Parathyroid adenoma (tissue), 2 donors: ENCODE results near the gene CREB1.

Source experiments
- H2AFZ ChIP-seq: fragments of 300-600 bp; sonication (generic); one replicate; pipeline ENCODE4 v1.7.0; 2017; ENCODE audit warnings: antibody characterized with exemption, mild to moderate bottlenecking
- H3K27ac ChIP-seq: fragments of 300-600 bp; sonication (generic); one replicate; pipeline ENCODE4 v1.7.0; 2017
- H3K27me3 ChIP-seq: fragments of 300-600 bp; sonication (generic); one replicate; pipeline ENCODE4 v1.7.0; 2017; ENCODE audit warnings: low read length; ENCODE audit not compliant: control insufficient read depth, insufficient read depth
- H3K36me3 ChIP-seq: fragments of 300-600 bp; sonication (generic); one replicate; pipeline ENCODE4 v1.7.0; 2017; ENCODE audit warnings: low read length; ENCODE audit not compliant: control insufficient read depth, insufficient read depth
- H3K4me1 ChIP-seq: fragments of 300-600 bp; sonication (generic); one replicate; pipeline ENCODE4 v1.7.0; 2017; ENCODE audit warnings: control low read depth
- H3K4me2 ChIP-seq: fragments of 300-600 bp; sonication (generic); one replicate; pipeline ENCODE4 v1.7.0; 2017; ENCODE audit warnings: low read length
- H3K4me3 ChIP-seq: fragments of 300-600 bp; sonication (generic); one replicate; pipeline ENCODE4 v1.7.0; 2017; ENCODE audit warnings: low read depth, low read length
- H3K79me2 ChIP-seq: fragments of 300-600 bp; sonication (generic); one replicate; pipeline ENCODE4 v1.7.0; 2017; ENCODE audit warnings: control low read depth
- H3K9ac ChIP-seq: fragments of 300-600 bp; sonication (generic); one replicate; pipeline ENCODE4 v1.7.0; 2017; ENCODE audit warnings: mild to moderate bottlenecking
- H3K9me3 ChIP-seq: fragments of 300-600 bp; sonication (generic); one replicate; pipeline ENCODE4 v1.7.0; 2017; ENCODE audit warnings: low read length; ENCODE audit not compliant: control insufficient read depth
- CTCF ChIP-seq: fragments of 300-600 bp; sonication (generic); IDR thresholded peaks from one replicate; pipeline ENCODE4 v1.7.0; 2017; ENCODE audit warnings: antibody characterized with exemption, mild to moderate bottlenecking
- donor health status: primary hyperparathyroidism.

Gene CREB1

DNA sequence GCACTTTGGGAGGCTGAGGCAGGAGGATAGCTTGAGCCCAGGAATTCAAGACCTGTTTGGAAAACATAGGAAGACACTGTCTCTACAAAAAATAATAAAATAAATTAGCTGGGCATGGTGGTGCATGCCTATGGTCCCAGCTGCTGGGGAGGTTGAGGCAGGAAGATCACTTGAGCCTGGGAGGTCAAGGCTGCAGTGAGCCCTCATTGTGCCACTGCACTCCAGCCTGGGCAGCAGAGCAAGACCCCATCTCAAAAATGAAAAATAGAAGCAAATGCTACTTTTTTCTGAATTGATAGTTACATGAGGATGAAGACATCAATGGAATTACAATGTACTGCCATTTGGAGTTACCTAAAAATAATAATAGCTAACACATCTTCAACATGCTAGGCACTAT is 63.5 kb downstream of the CREB1 start:
- Histone ChIP-seq H3K9ac (no peak overlapping the region), H3K4me1 (no peaks in the 10 kb centered on the region), H3K27me3 (no peaks in the 10 kb centered on the region), H3K4me2 (no peak overlapping the region), H3K79me2 (peaks cover 3% of the 10 kb centered on the region), H3K36me3 (no peaks in the 10 kb centered on the region), H3K4me3 (no peak overlapping the region), H3K27ac (no peak overlapping the region), H3K9me3 (no peaks in the 10 kb centered on the region), H2AFZ (no peak overlapping the region)
- no peak for TF ChIP-seq CTCF

GRCh38 chr2:207594264-207594663 is 64.5 kb downstream of the CREB1 start:
- peaks cover 3% of the 10 kb centered on the region for H3K79me2 ChIP-seq
- TF ChIP-seq CTCF: no peak
- H3K4me2 ChIP-seq: no peak overlapping the region
- H3K9me3 ChIP-seq: no peaks in the 10 kb centered on the region
- no peak overlapping the region for H3K4me3 ChIP-seq
- no peak overlapping the region for H3K27ac ChIP-seq
- H3K27me3 ChIP-seq: no peaks in the 10 kb centered on the region
- H3K9ac ChIP-seq: no peak overlapping the region
- no peaks in the 10 kb centered on the region for H3K36me3 ChIP-seq
- H2AFZ ChIP-seq: no peak overlapping the region
- no peaks in the 10 kb centered on the region for H3K4me1 ChIP-seq

DNA sequence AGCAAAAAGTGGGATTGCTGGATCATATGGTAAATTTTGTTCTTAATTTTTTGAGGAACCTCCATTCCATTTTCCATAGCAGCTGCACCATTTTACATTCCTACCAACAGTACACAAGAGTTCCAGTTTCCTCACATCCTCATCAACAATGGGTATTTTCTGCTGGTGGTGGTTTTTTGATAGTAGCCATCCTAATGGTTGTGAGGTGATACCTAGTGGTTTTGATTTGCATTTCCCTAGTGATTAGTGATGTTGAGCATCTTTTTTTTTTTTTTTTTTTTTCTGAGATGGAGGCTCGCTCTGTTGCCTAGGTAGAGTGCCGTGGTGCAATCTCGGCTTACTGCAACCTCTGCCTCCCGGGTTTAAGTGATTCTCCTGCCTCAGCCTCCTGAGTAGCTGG is 65.0 kb downstream of the CREB1 start:
- H2AFZ ChIP-seq: no peak overlapping the region
- H3K4me3 ChIP-seq: no peak overlapping the region
- no peak for TF ChIP-seq CTCF
- H3K9me3 ChIP-seq: no peaks in the 10 kb centered on the region
- no peaks in the 10 kb centered on the region for H3K36me3 ChIP-seq
- no peaks in the 10 kb centered on the region for H3K4me1 ChIP-seq
- H3K79me2 ChIP-seq: peaks cover 3% of the 10 kb centered on the region
- no peak overlapping the region for H3K9ac ChIP-seq
- no peaks in the 10 kb centered on the region for H3K27me3 ChIP-seq
- no peak overlapping the region for H3K27ac ChIP-seq
- no peak overlapping the region for H3K4me2 ChIP-seq

DNA sequence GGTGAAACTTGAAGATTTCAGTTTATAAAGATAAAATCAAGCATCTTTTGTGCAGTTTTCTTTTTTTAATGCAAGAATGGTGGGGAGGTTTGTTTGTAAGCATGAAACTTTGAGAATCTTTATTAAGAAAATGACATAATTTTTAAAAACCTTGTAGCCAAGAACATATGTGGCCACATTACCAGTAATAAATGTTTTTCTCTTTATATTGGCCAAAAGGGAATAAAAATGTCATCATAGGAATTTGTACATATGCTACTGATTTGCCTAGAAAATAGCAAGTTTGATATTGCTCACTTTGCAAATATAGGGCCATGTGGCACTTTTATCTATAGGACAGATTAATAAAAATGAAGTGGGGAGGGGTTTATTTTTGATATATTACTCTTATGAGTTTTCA is 69.9 kb downstream of the CREB1 start:
- H3K79me2 ChIP-seq: no peaks in the 10 kb centered on the region
- H3K27me3 ChIP-seq: no peaks in the 10 kb centered on the region
- no peak overlapping the region for H2AFZ ChIP-seq
- no peak overlapping the region for H3K4me2 ChIP-seq
- H3K27ac ChIP-seq: no peak overlapping the region
- H3K36me3 ChIP-seq: no peaks in the 10 kb centered on the region
- TF ChIP-seq CTCF: no peak
- H3K9ac ChIP-seq: no peak overlapping the region
- no peaks in the 10 kb centered on the region for H3K4me1 ChIP-seq
- no peak overlapping the region for H3K4me3 ChIP-seq
- no peaks in the 10 kb centered on the region for H3K9me3 ChIP-seq

- no peak overlapping the region for H3K9ac ChIP-seq
- H3K9me3 ChIP-seq: no peaks in the 10 kb centered on the region
- H2AFZ ChIP-seq: no peak overlapping the region
- H3K36me3 ChIP-seq: no peaks in the 10 kb centered on the region
- no peaks in the 10 kb centered on the region for H3K79me2 ChIP-seq
- H3K4me1 ChIP-seq: no peaks in the 10 kb centered on the region
- no peak overlapping the region for H3K4me3 ChIP-seq
- no peak for TF ChIP-seq CTCF
- no peak overlapping the region for H3K27ac ChIP-seq
- no peaks in the 10 kb centered on the region for H3K27me3 ChIP-seq
- no peak overlapping the region for H3K4me2 ChIP-seq
These were observed 70.5 kb downstream of the CREB1 start for GRCh38 chr2:207600231-207600630.
